Endothelial cell of umbilical vein (primary cell): ENCODE results near the gene PCMT1. TPM values are rescaled to one million over a fixed set of nuclear protein-coding genes. Genes with fewer than 3 reads are reported as not detected.

ENCODE experiments used
- BruUV-seq: library from RNA; stranded (reverse); fragments of 400-500 nt; replicated peaks from 2 replicates; lab custom pipeline; 2021; lab: Mats Ljungman, UMichigan
- CTCF ChIA-PET: fragments of 300-600, 350-600 bp; sonication (Branson Sonifier 250); formaldehyde crosslinking; loops from one replicate; lab custom pipeline; 2021; ENCODE audit warnings: antibody characterized with exemption, inconsistent platforms; lab: Charles Lee
- POLR2A ChIA-PET: fragments of 300-600, 350-600 bp; sonication (Branson Sonifier 250); formaldehyde crosslinking; loops from one replicate; lab custom pipeline; 2021; ENCODE audit warnings: antibody characterized with exemption, inconsistent platforms; lab: Charles Lee
- DNase-seq: peaks from one replicate; pipeline ENCODE4 v3.0.0-alpha.2; 2011; ENCODE audit warnings: low read depth, low spot score
- FAIRE-seq: peaks from 2 replicates; lab custom pipeline; 2011; peaks lifted over from hg19 to GRCh38; lab: Jason Lieb, UNC
- H2AFZ ChIP-seq: 2 replicates; pipeline ENCODE4 v1.6.0; 2012; ENCODE audit warnings: low read depth, low read length, control low read depth, inconsistent platforms
- H3K27ac ChIP-seq: 2 replicates; pipeline ENCODE4 v1.5.1; 2011; ENCODE audit warnings: low read depth, mild to moderate bottlenecking, control low read depth, low read length, moderate library complexity; ENCODE audit not compliant: insufficient read depth
- H3K27me3 ChIP-seq, 2 experiments: 2 replicates each; pipeline versions ENCODE4 v1.6.0 to v1.6.1; 2011; ENCODE audit warnings: low read length in 2 of 2, mixed read lengths in 1 of 2; ENCODE audit not compliant: control insufficient read depth in 2 of 2, insufficient read depth in 2 of 2
- H3K36me3 ChIP-seq, 2 experiments: 2 replicates in 1 of 2; 3 replicates in 1 of 2; pipeline ENCODE4 v1.5.1; 2011; ENCODE audit warnings: low read length in 2 of 2, mild to moderate bottlenecking in 1 of 2, moderate library complexity in 1 of 2; ENCODE audit not compliant: control insufficient read depth in 2 of 2, insufficient read depth in 2 of 2; ENCODE audit errors: extremely low read depth in 1 of 2
- H3K4me1 ChIP-seq: 3 replicates; pipeline ENCODE4 v1.5.1; 2011; ENCODE audit warnings: mild to moderate bottlenecking, low read length; ENCODE audit not compliant: control insufficient read depth, insufficient read depth; ENCODE audit errors: extremely low read depth
- H3K4me2 ChIP-seq: 2 replicates; pipeline ENCODE4 v1.6.1; 2011; ENCODE audit warnings: low read length, control low read depth, mixed read lengths; ENCODE audit not compliant: insufficient read depth
- H3K4me3 ChIP-seq, 3 experiments: fragments of 200-600 bp in 1 of 3; sonication (generic), shearing (Covaris generic) in 1 of 3; replicated peaks in 1 of 3; 2 replicates each; pipeline ENCODE4 v1.5.1; 2011 to 2016; ENCODE audit warnings: control low read depth in 3 of 3, low read length in 3 of 3, mild to moderate bottlenecking in 2 of 3, inconsistent platforms in 1 of 3, low read depth in 1 of 3, moderate library complexity in 1 of 3; ENCODE audit not compliant: insufficient read depth in 1 of 3
- H3K79me2 ChIP-seq: 2 replicates; pipeline ENCODE4 v1.6.0; 2012; ENCODE audit warnings: low read length, inconsistent platforms; ENCODE audit not compliant: control insufficient read depth, insufficient read depth
- H3K9ac ChIP-seq: replicated peaks from 2 replicates; pipeline ENCODE3; 2011; ENCODE audit warnings: low read length, control low read depth; ENCODE audit not compliant: insufficient read depth; ENCODE audit errors: extremely low read depth
- H3K9me1 ChIP-seq: replicated peaks from 3 replicates; pipeline ENCODE4 v1.6.0; 2011; ENCODE audit warnings: mild to moderate bottlenecking, low read length; ENCODE audit not compliant: control insufficient read depth, insufficient read depth; ENCODE audit errors: extremely low read depth
- H3K9me3 ChIP-seq: replicated peaks from 2 replicates; pipeline ENCODE4 v1.5.1; 2012; ENCODE audit warnings: low read length, inconsistent platforms; ENCODE audit not compliant: control insufficient read depth, insufficient read depth
- H4K20me1 ChIP-seq: replicated peaks from 2 replicates; pipeline ENCODE3; 2011; ENCODE audit warnings: mild to moderate bottlenecking, low read length; ENCODE audit not compliant: control insufficient read depth, insufficient read depth; ENCODE audit errors: extremely low read depth
- GATA2 ChIP-seq: IDR thresholded peaks from 2 replicates; pipeline ENCODE4 v1.7.0; 2011; ENCODE audit warnings: low read depth, mild to moderate bottlenecking, moderate library complexity, mixed read lengths, low read length; ENCODE audit not compliant: insufficient read length, insufficient read depth
- JUN ChIP-seq: IDR thresholded peaks from 2 replicates; pipeline ENCODE4 v1.6.1; 2011; ENCODE audit warnings: borderline replicate concordance, low read depth; ENCODE audit not compliant: insufficient read length, insufficient read depth
- MYC ChIP-seq: IDR thresholded peaks from one replicate; pipeline ENCODE4 v1.6.1; 2011; ENCODE audit warnings: mild to moderate bottlenecking, low read depth, low read length
- POLR2A ChIP-seq: IDR thresholded peaks from 2 replicates; pipeline ENCODE4 v1.6.1; 2012; ENCODE audit warnings: low read depth, mild to moderate bottlenecking, control low read depth, low read length
- POLR2AphosphoS5 ChIP-seq: IDR thresholded peaks from 2 replicates; pipeline ENCODE4 v1.6.1; 2012; ENCODE audit warnings: low read depth, mild to moderate bottlenecking, control low read depth, low read length, moderate library complexity; ENCODE audit not compliant: insufficient read depth
- dilution Hi-C: fragments of 300-500 bp; cut with MboI; formaldehyde crosslinking; loops from one replicate; pipeline ENCODE4 v1.15.0; 2019; ENCODE audit warnings: low sequenced_read_pairs; ENCODE audit not compliant: extremely low pct_ligation_motif_present
- intact Hi-C: fragments of 100-400 bp; cut with micrococcal nuclease; formaldehyde crosslinking; loops from one replicate; pipeline ENCODE4 v1.10.0; 2022
- polyA plus RNA-seq, 4 experiments: library from polyadenylated mRNA; depleted of rRNA in 3 of 4; stranded (reverse) in 3 of 4; unstranded in 1 of 4; fragments of >200 nt; gene quantifications; 2 replicates each; pipeline versions ENCODE4 v1.2.1 to v1.2.3, GENCODE V29; 2011 to 2012; ENCODE audit warnings: missing spikeins in 1 of 4
- total RNA-seq: library from RNA; stranded (reverse); gene quantifications from 2 replicates; pipeline ENCODE4 v1.2.3, GENCODE V29; 2021
- TF ChIP-seq, protein P1 (sequence below), 2 donors: IDR thresholded peaks; 1 replicate in 1 of 2; 2 replicates in 1 of 2; pipeline ENCODE4 v1.5.1; 2011; ENCODE audit warnings: low read length in 2 of 2, mild to moderate bottlenecking in 2 of 2, moderate library complexity in 2 of 2, control low read depth in 1 of 2, inconsistent platforms in 1 of 2, low read depth in 1 of 2; ENCODE audit not compliant: insufficient read depth in 1 of 2; ENCODE audit errors: extremely low read depth in 1 of 2
- TF ChIP-seq, protein P2 (sequence below): IDR thresholded peaks from 2 replicates; pipeline ENCODE4 v1.6.1; 2011; ENCODE audit not compliant: insufficient read depth, insufficient read length

The PCMT1 gene
- total and polyA plus RNA-seq, 2 donors (not counting 3 experiments of a cell fraction or from before 2014, with no cell fraction given): 95.0 to 102 TPM

DNA sequence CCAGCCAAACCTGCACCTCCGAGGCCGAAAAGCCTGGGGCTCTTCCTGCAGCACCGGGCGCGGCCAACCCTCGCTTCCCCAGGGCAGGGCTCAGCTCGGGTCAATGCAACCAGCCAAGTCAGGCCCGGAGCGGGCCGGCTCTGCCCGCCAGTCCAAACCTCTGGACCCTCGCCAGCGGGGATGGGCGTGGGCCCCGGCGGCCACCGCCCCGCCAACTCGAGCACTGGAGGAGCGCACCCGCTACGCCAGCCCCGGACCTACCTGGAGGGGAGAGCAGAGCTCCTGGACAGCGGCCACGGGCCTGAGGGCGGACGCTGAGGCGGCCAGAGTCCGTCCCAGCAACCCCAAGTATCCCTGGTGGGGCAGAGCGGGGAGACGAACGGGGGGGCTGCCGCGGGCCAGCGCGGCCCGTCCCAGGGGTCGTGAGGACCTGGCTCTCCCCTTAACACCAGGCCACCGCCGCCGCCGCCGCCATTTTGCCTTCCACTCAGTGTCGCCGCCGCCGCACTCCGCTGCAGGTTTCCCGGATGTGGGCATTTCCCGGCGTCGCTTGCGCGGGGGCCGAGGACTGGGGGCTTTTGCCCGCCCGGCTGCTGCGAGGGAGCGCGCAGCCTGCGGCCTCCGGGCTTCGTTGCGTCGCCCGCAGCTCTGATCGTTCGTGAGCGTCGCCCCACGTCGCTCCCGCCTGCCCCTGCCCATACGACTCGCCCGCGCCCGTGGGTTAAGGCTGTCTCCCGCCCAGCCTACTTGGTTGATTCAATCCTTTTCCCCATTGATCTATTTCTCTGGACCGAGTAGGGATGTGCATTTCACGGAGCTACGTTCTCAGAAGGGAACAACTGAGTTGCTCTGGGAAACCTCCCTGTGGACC, 31.7 kb upstream of the PCMT1 start, which contains the start of gene LATS1:
Gene LATS1 (minus strand): TSS at position 514 of the 871 bp plus-strand sequence. CDS start 15,975 bp downstream, outside the sequence.
- H3K79me2 ChIP-seq: peaks cover 48% of the 10 kb centered on the region
- intact Hi-C loops: loop anchor here (1.0 to 5.0 kb wide), 4 partner anchors 28 to 172 kb away; partner anchors contain the start of genes GINM1, NUP43 and PPIL4
- CTCF ChIA-PET: interaction anchor here (0.8 to 2.2 kb wide), 4 partner anchors 13 to 152 kb away, joined by 3 to 12 read pairs (median 7); partner anchors contain the start of genes GINM1 and NUP43

More for the DNA sequence above, 31.7 kb upstream of the PCMT1 start, which contains the start of gene LATS1:
- peak within 1 kb of the TSS; percentile 81 for H3K27ac ChIP-seq
- POLR2A ChIA-PET: no interaction called here
- H4K20me1 ChIP-seq: no peaks in the 10 kb centered on the region
- H2AFZ ChIP-seq: peak within 1 kb of the TSS; percentile 73
- TF ChIP-seq JUN (no peak), POLR2A (peak; percentile 98), MYC (no peak), POLR2AphosphoS5 (peak; percentile 91), GATA2 (no peak)
- TF ChIP-seq, protein P1, sequence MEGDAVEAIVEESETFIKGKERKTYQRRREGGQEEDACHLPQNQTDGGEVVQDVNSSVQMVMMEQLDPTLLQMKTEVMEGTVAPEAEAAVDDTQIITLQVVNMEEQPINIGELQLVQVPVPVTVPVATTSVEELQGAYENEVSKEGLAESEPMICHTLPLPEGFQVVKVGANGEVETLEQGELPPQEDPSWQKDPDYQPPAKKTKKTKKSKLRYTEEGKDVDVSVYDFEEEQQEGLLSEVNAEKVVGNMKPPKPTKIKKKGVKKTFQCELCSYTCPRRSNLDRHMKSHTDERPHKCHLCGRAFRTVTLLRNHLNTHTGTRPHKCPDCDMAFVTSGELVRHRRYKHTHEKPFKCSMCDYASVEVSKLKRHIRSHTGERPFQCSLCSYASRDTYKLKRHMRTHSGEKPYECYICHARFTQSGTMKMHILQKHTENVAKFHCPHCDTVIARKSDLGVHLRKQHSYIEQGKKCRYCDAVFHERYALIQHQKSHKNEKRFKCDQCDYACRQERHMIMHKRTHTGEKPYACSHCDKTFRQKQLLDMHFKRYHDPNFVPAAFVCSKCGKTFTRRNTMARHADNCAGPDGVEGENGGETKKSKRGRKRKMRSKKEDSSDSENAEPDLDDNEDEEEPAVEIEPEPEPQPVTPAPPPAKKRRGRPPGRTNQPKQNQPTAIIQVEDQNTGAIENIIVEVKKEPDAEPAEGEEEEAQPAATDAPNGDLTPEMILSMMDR (IDR thresholded peaks at IDR 0.05; ENCODE audit: extremely low read depth in 1 of 2, insufficient read depth in 1 of 2, low read depth in 1 of 2, low read length in 2 of 2): no peak
- TF ChIP-seq, protein P2, sequence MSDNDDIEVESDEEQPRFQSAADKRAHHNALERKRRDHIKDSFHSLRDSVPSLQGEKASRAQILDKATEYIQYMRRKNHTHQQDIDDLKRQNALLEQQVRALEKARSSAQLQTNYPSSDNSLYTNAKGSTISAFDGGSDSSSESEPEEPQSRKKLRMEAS: no peak
- no peaks in the 10 kb centered on the region for H3K9me3 ChIP-seq
- DNase-seq (peak; percentile 84), FAIRE-seq (no peak)
- BruUV-seq: no TSS peak
- no peaks in the 10 kb centered on the region for H3K27me3 ChIP-seq
- peak within 1 kb of the TSS; percentile 97 for H3K9ac ChIP-seq
- H3K4me1 ChIP-seq: peaks cover 16% of the 10 kb centered on the region
- no peaks in the 10 kb centered on the region for H3K9me1 ChIP-seq
- peak within 1 kb of the TSS; percentile 65 to 98 (median 96) for H3K4me3 ChIP-seq
- dilution Hi-C loops: no loop called here
- no peaks in the 10 kb centered on the region for H3K36me3 ChIP-seq
- peak within 1 kb of the TSS; percentile 97 for H3K4me2 ChIP-seq
